HG02763 (cell line): ENCODE results near the gene FUBP3.
"Not testable (repeated sequence)": the region's sequence is repeated elsewhere in the genome, so short reads cannot be mapped to it uniquely, and the experiment has no call there.

ENCODE experiments used
- ATAC-seq: cut with Tn5 transposase; IDR thresholded peaks from one replicate; pipeline ENCODE4 v1.9.1; 2021; ENCODE audit warnings: mild to moderate bottlenecking, moderate library complexity; ENCODE audit not compliant: unreplicated experiment

The FUBP3 gene

DNA sequence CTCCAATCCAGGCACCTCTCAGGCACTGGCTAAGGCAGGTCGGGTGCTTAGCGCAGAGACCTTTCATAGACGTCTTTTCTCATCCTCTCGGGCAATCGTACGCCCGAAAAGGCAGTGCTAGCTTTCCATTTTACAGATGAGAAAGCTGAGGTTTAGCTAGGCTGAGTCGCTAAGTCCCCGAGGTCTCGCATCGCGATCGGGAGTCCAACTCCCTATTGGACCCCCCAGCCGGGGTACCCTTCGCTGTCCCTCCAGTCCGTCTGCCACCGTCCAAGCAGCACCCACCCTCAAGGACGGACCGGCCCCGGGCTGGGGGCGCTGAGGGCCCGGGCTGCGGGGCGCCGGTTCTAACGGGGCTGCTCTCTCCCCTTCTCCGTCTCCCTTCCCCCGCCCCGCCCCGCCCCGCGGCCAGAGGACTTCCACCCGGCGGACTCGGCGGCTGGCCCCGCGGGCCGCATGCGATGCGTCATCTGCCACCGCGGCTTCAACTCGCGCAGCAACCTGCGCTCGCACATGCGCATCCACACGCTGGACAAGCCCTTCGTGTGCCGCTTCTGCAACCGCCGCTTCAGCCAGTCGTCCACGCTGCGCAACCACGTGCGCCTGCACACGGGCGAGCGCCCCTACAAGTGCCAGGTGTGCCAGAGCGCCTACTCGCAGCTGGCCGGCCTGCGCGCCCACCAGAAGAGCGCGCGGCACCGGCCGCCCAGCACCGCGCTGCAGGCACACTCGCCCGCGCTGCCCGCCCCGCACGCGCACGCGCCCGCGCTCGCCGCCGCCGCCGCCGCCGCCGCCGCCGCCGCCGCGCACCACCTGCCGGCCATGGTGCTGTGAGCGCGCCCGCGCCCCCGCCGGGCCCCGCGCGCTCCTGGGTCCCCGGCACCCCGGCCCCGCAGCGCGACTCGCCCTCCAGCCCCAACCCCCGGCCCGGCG lies 101.7 kb downstream of the FUBP3 start:
- ATAC-seq, result no peak

GRCh38 chr9:130681769-130682420 lies 102.5 kb downstream of the FUBP3 start:
- ATAC-seq, result no peak

- ATAC-seq, result no peak
Measured at GRCh38 chr9:130682421-130683121, 103.2 kb downstream of the FUBP3 start.

GRCh38 chr9:130685104-130685503 lies 105.7 kb downstream of the FUBP3 start:
- ATAC-seq, result no peak

- not testable (repeated sequence) for ATAC-seq
Measured at GRCh38 chr9:130685945-130686344, 106.6 kb downstream of the FUBP3 start.

- no peak for ATAC-seq
Measured at GRCh38 chr9:130687615-130688014, 108.2 kb downstream of the FUBP3 start.
